Mesenchymal stem cell (in vitro differentiated cells and primary cell): ENCODE data around the gene SCYGR6.
A peak's percentile ranks its signal among the peaks of the same experiment; 100 is the strongest.

ENCODE experiments used
- DNase-seq: peaks from one replicate; pipeline ENCODE4 v3.0.0-alpha.2; 2013
- H2AFZ ChIP-seq: one replicate; pipeline ENCODE4 v1.6.1; 2013; ENCODE audit warnings: low read depth, mild to moderate bottlenecking, control low read depth, inconsistent platforms, low read length, moderate library complexity
- H2AK5ac ChIP-seq: 2 replicates; pipeline ENCODE4 v1.6.1; 2013; ENCODE audit warnings: low read length, moderate library complexity, mild to moderate bottlenecking, inconsistent platforms; ENCODE audit not compliant: severe bottlenecking
- H2BK120ac ChIP-seq: one replicate; pipeline ENCODE4 v1.6.1; 2013; ENCODE audit warnings: low read depth, mild to moderate bottlenecking, inconsistent platforms, low read length, moderate library complexity
- H2BK12ac ChIP-seq, 2 experiments: one replicate each; pipeline ENCODE4 v1.6.1; 2013; ENCODE audit warnings: inconsistent platforms in 2 of 2, low read length in 2 of 2, mild to moderate bottlenecking in 2 of 2, moderate library complexity in 2 of 2, control low read depth in 1 of 2
- H2BK15ac ChIP-seq: one replicate; pipeline ENCODE4 v1.6.1; 2013; ENCODE audit warnings: mild to moderate bottlenecking, low read depth, inconsistent platforms; ENCODE audit not compliant: poor library complexity, severe bottlenecking
- H2BK5ac ChIP-seq: 2 replicates; pipeline ENCODE4 v1.6.1; 2013; ENCODE audit warnings: low read depth, mild to moderate bottlenecking, low read length, control low read depth, inconsistent platforms; ENCODE audit not compliant: poor library complexity, severe bottlenecking
- H3K14ac ChIP-seq, 2 experiments: one replicate each; pipeline ENCODE4 v1.6.1; 2013; ENCODE audit warnings: inconsistent platforms in 2 of 2, low read length in 2 of 2, control low read depth in 1 of 2, mild to moderate bottlenecking in 1 of 2, moderate library complexity in 1 of 2
- H3K18ac ChIP-seq, 2 experiments: one replicate each; pipeline ENCODE4 v1.6.1; 2013; ENCODE audit warnings: inconsistent platforms in 2 of 2, low read length in 2 of 2, control low read depth in 1 of 2, low read depth in 1 of 2, mild to moderate bottlenecking in 1 of 2
- H3K23ac ChIP-seq, 2 experiments: one replicate each; pipeline ENCODE4 v1.6.1; 2013; ENCODE audit warnings: inconsistent platforms in 2 of 2, low read length in 2 of 2, mild to moderate bottlenecking in 2 of 2, moderate library complexity in 2 of 2, control low read depth in 1 of 2
- H3K27ac ChIP-seq: 2 replicates; pipeline ENCODE4 v1.5.1; 2013; ENCODE audit warnings: mild to moderate bottlenecking, moderate library complexity, low read length, control low read depth, inconsistent platforms; ENCODE audit not compliant: poor library complexity, severe bottlenecking
- H3K27me3 ChIP-seq, 2 experiments: 2 replicates each; pipeline versions ENCODE4 v1.6.1 to v1.7.0; 2013; ENCODE audit warnings: low read length in 2 of 2, mild to moderate bottlenecking in 2 of 2, moderate library complexity in 2 of 2, control low read depth in 1 of 2, inconsistent platforms in 1 of 2; ENCODE audit not compliant: control insufficient read depth in 1 of 2, insufficient read depth in 1 of 2
- H3K36me3 ChIP-seq, 2 experiments: 2 replicates each; pipeline versions ENCODE4 v1.6.1 to v1.7.0; 2013; ENCODE audit warnings: low read length in 2 of 2, control low read depth in 1 of 2, inconsistent platforms in 1 of 2, low read depth in 1 of 2, mild to moderate bottlenecking in 1 of 2; ENCODE audit not compliant: insufficient read depth in 2 of 2, control insufficient read depth in 1 of 2
- H3K4ac ChIP-seq, 2 experiments: one replicate each; pipeline ENCODE4 v1.6.1; 2013; ENCODE audit warnings: inconsistent platforms in 2 of 2, low read length in 2 of 2, mild to moderate bottlenecking in 2 of 2, moderate library complexity in 2 of 2, control low read depth in 1 of 2, low read depth in 1 of 2
- H3K4me1 ChIP-seq: 2 replicates; pipeline ENCODE4 v1.6.1; 2013; ENCODE audit warnings: low read depth, low read length, control low read depth; ENCODE audit not compliant: control insufficient read depth, insufficient read depth
- H3K4me2 ChIP-seq: 2 replicates; pipeline ENCODE4 v1.6.1; 2013; ENCODE audit warnings: low read length, mild to moderate bottlenecking, inconsistent platforms; ENCODE audit not compliant: poor library complexity, severe bottlenecking
- H3K4me3 ChIP-seq, 2 experiments: 2 replicates each; pipeline versions ENCODE4 v1.5.1 to v1.7.0; 2013; ENCODE audit warnings: low read length in 2 of 2, mild to moderate bottlenecking in 2 of 2, control low read depth in 1 of 2, low read depth in 1 of 2; ENCODE audit not compliant: insufficient read depth in 1 of 2
- H3K79me1 ChIP-seq: replicated peaks from 2 replicates; pipeline ENCODE4 v1.6.1; 2013; ENCODE audit warnings: mild to moderate bottlenecking, control low read depth, low read length, inconsistent platforms; ENCODE audit not compliant: poor library complexity, severe bottlenecking
- H3K9ac ChIP-seq: 2 replicates; pipeline ENCODE4 v1.7.0; 2013; ENCODE audit warnings: mild to moderate bottlenecking, low read length, moderate library complexity
- H3K9me3 ChIP-seq: 2 replicates; pipeline ENCODE4 v1.7.0; 2013; ENCODE audit warnings: mild to moderate bottlenecking, low read length; ENCODE audit not compliant: control insufficient read depth
- H4K8ac ChIP-seq: one replicate; pipeline ENCODE4 v1.6.1; 2013; ENCODE audit warnings: inconsistent platforms, mild to moderate bottlenecking, low read length, moderate library complexity
- H4K91ac ChIP-seq: one replicate; pipeline ENCODE4 v1.6.1; 2013; ENCODE audit warnings: mild to moderate bottlenecking, low read length, inconsistent platforms
- WGBS: methylation state at CpG from one replicate; pipeline ENCODE4 v1.1.7; 2013; ENCODE audit warnings: mixed read lengths; 5-methylcytosine and 5-hydroxymethylcytosine counted together

The SCYGR6 gene

GRCh38 chr2:227767830-227768229 lies 43.3 kb upstream of the SCYGR6 start:
- DNase-seq = no peak
- Histone ChIP-seq H4K8ac (no peak overlapping the region), H3K4me1 (peaks cover 7% of the 10 kb centered on the region), H2BK5ac (no peak overlapping the region), H3K27ac (no peak overlapping the region), H3K4me2 (no peak overlapping the region), H2BK12ac (no peak overlapping the region), H3K27me3 (no peaks in the 10 kb centered on the region), H2BK15ac (peak overlapping the region; percentile 62), H3K14ac (no peak overlapping the region), H3K79me1 (no peaks in the 10 kb centered on the region), H2AK5ac (peak overlapping the region; percentile 35), H3K9me3 (no peaks in the 10 kb centered on the region), H4K91ac (no peak overlapping the region), H3K4ac (no peak overlapping the region), H3K23ac (no peak overlapping the region), H3K9ac (no peak overlapping the region), H3K18ac (no peak overlapping the region), H3K4me3 (no peak overlapping the region), H3K36me3 (no peaks in the 10 kb centered on the region), H2BK120ac (no peak overlapping the region), H2AFZ (no peak overlapping the region)
- 93% methylated on average over 22 of the region's 22 CpGs for WGBS

DNA sequence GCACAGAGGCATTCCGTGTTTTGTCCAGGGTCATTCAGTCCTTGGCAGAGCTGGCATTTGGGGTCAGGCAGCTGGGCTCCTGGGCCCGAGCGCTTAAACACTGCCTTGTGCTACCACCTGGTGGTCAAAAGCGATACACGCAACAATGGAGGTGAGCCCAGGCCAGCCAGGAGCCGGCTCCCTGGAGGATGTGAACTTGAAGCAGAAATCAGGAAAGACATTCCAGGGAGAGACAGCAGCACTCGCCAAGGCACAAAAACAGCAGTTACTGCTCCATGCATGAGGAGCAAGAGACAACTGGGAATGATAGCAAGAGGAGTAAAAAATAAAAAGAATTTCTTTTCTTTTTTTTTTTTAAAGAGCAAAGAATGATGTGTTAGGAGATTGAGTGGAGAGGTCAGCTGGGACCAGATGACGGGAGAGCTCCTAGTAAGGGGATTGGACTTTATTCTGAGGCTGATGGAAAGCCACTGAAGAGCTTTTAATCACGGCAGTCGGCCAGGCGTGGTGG lies 41.9 kb upstream of the SCYGR6 start:
- no peak overlapping the region for H3K4me2 ChIP-seq
- H3K9ac ChIP-seq = peak overlapping the region; percentile 26
- H3K36me3 ChIP-seq = no peaks in the 10 kb centered on the region
- H3K9me3 ChIP-seq = no peaks in the 10 kb centered on the region
- no peaks in the 10 kb centered on the region for H3K27me3 ChIP-seq
- H3K4me3 ChIP-seq = no peak overlapping the region
- H3K14ac ChIP-seq = no peak overlapping the region
- H2BK15ac ChIP-seq = no peak overlapping the region
- peak overlapping the region; percentile 20 for H2AK5ac ChIP-seq
- H4K8ac ChIP-seq = no peak overlapping the region
- peak; percentile 73 for DNase-seq
- H3K4me1 ChIP-seq = peaks cover 9% of the 10 kb centered on the region
- H2BK120ac ChIP-seq = no peak overlapping the region
- no peak overlapping the region for H3K18ac ChIP-seq
- no peaks in the 10 kb centered on the region for H3K79me1 ChIP-seq
- H3K4ac ChIP-seq = no peak overlapping the region
- peak overlapping the region; percentile 67 for H3K27ac ChIP-seq
- no peak overlapping the region for H4K91ac ChIP-seq
- no peak overlapping the region for H2AFZ ChIP-seq
- WGBS = 33% methylated on average over 11 of the region's 11 CpGs
- no peak overlapping the region for H2BK12ac ChIP-seq
- no peak overlapping the region for H2BK5ac ChIP-seq
- H3K23ac ChIP-seq = no peak overlapping the region

DNA sequence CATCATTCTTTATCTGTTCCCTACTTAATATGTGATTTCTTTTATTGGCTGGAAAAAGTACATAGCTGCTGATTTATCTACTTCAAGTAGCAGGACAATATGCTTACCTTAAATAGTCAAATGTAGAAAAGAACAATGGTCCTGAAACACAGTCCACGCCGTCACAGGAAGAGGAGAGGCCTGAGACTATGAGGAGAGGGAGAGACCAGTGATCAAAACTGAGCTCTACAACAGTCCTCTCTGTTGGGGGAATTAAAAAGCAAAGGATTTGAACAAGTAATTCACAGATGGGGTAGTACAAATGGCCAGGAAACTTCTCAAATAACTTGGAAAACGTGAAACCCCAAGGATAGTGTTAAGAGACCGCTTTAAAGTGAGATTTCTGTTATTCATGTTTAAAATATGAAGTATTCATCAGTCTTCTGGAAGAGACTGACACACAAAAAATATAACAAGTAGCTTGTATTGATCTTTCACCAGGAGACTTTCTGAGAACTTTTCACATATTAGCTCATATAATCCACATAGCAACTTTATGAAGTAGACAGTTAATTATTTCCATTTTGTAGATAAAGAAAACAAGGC lies 41.3 kb upstream of the SCYGR6 start:
- H3K27me3 ChIP-seq = no peaks in the 10 kb centered on the region
- peak overlapping the region; percentile 26 for H3K9ac ChIP-seq
- H2BK12ac ChIP-seq = no peak overlapping the region
- H3K14ac ChIP-seq = no peak overlapping the region
- H3K4me3 ChIP-seq = no peak overlapping the region
- no peak overlapping the region for H2AFZ ChIP-seq
- H3K4ac ChIP-seq = no peak overlapping the region
- H3K23ac ChIP-seq = no peak overlapping the region
- no peaks in the 10 kb centered on the region for H3K79me1 ChIP-seq
- H4K91ac ChIP-seq = no peak overlapping the region
- no peak overlapping the region for H2AK5ac ChIP-seq
- no peak overlapping the region for H3K4me2 ChIP-seq
- peak overlapping the region; percentile 67 for H3K27ac ChIP-seq
- no peaks in the 10 kb centered on the region for H3K9me3 ChIP-seq
- H3K18ac ChIP-seq = no peak overlapping the region
- no peak overlapping the region for H2BK120ac ChIP-seq
- H4K8ac ChIP-seq = no peak overlapping the region
- 65% methylated on average over 3 of the region's 4 CpGs for WGBS
- H2BK15ac ChIP-seq = no peak overlapping the region
- H3K36me3 ChIP-seq = no peaks in the 10 kb centered on the region
- no peak overlapping the region for H2BK5ac ChIP-seq
- no peak for DNase-seq
- peaks cover 12% of the 10 kb centered on the region for H3K4me1 ChIP-seq

DNA sequence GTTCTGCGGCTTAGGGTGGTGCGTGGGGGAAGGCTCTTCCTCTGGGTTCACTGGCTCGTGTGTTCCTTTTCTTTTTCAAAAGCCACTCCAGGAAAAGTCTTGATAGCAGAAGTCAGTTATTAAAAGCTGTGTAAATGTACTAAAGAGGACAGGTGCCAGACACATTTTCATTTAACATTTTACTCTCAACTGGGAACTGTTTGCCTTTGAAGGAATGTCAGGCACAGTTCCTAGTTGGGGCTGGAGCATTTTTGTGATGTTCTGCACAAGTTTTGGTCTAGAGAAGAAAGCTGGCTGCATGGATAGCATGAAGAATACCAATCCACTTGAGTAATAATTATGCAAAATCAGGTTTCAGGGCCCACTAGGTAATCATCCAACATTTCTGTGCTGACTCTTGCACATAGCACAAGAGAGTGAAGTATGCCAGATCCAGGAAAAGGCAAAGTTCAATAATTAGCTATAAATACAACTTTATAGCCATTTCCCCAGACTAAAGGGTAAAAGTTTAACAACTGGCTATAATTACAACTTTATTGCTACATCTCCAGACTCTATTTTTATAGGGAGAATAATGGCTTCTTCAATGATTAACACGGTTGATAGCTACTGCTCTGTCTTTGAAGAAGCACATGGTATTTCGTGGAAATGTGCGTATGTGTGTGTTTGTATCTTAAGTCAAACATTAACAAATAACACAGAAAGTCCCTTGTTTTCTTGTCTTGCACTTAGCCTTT lies 37.4 kb upstream of the SCYGR6 start:
- H4K91ac ChIP-seq = no peak overlapping the region
- H3K79me1 ChIP-seq = no peaks in the 10 kb centered on the region
- H3K14ac ChIP-seq = no peak overlapping the region
- no peak overlapping the region for H2AFZ ChIP-seq
- no peaks in the 10 kb centered on the region for H3K27me3 ChIP-seq
- H3K36me3 ChIP-seq = no peaks in the 10 kb centered on the region
- no peak overlapping the region for H2BK15ac ChIP-seq
- no peak overlapping the region for H3K9ac ChIP-seq
- H3K4ac ChIP-seq = no peak overlapping the region
- no peak overlapping the region for H2BK12ac ChIP-seq
- H3K4me1 ChIP-seq = peaks cover 22% of the 10 kb centered on the region
- H2AK5ac ChIP-seq = no peak overlapping the region
- no peak overlapping the region for H3K4me2 ChIP-seq
- no peak overlapping the region for H4K8ac ChIP-seq
- H2BK120ac ChIP-seq = no peak overlapping the region
- no peaks in the 10 kb centered on the region for H3K9me3 ChIP-seq
- no peak overlapping the region for H2BK5ac ChIP-seq
- WGBS = 88% methylated on average over 3 of the region's 6 CpGs
- no peak overlapping the region for H3K23ac ChIP-seq
- no peak overlapping the region for H3K18ac ChIP-seq
- H3K4me3 ChIP-seq = no peak overlapping the region
- DNase-seq = no peak
- peak overlapping the region; percentile 56 for H3K27ac ChIP-seq
